HG03064 (cell line): Measurements from ENCODE around the gene OAT.
"Not testable (repeated sequence)": the region's sequence is repeated elsewhere in the genome, so short reads cannot be mapped to it uniquely, and the experiment has no call there.

Experiments used
- ATAC-seq: cut with Tn5 transposase; IDR thresholded peaks from one replicate; pipeline ENCODE4 v1.9.1; 2021; ENCODE audit warnings: low read depth; ENCODE audit not compliant: unreplicated experiment

Gene OAT

DNA sequence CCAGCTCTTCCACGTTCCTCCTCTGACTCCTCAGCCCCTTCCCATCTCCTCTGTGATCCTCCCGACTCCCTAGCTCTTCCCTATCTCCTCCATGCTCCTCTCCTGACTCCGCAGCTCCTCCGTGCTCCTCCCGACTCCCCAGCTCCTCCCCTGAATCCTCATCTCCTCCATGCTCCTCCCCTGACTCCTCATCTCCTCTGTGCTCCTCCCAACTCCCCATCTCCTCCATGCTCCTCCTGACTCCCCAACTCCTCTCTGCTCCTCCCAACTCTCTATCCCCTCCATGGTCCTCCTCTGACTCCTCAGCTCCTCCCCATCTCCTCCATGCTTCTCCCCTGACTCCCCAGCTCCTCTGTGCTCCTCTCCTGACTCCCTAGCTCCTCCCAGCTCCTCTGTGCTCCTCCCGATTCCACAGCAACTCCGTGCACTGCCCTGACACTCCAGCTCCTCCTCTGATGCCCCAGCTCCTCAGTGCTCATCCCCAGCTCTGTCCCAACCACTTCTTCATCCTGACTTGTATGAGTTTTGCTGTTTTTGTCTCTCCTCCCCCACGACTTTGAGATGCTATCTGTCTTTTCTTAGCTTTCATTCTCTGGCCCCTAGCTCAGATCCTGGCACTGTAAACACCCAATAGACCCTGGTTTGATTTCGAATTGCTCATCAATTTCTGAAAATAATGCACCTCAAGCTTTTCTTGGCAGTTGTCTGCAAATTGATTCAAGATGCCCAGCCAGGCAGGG lies 38.3 kb downstream of the OAT start:
- ATAC-seq = no peak

DNA sequence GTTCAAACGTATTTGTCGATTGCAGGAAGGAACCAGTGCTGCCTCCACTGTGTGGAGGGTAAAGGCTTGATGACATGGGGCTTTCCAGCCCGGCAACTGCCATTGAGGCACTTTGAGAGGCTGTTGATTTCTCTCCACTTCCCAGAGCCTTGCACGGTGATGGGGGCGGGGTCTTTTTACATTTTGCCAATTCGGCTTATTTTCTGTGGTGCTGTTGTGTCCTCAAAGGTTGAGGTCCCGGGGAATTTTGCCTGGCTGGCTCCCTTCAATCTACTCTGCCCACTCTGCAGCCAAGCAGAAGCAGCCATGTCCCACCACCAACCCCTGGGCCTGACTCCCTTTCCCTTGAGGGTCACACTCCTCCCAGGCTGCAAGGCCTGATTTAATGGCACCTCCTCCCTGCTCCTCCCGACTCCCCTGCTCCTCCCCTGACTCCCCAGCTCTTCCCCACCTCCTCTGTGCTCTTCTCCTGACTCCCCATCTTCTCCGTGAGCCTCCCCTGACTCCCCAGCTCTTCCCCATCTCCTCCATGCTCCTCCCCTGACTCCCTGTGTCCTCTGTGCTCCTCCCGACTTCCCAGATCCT lies 39.0 kb downstream of the OAT start:
- ATAC-seq = no peak

DNA sequence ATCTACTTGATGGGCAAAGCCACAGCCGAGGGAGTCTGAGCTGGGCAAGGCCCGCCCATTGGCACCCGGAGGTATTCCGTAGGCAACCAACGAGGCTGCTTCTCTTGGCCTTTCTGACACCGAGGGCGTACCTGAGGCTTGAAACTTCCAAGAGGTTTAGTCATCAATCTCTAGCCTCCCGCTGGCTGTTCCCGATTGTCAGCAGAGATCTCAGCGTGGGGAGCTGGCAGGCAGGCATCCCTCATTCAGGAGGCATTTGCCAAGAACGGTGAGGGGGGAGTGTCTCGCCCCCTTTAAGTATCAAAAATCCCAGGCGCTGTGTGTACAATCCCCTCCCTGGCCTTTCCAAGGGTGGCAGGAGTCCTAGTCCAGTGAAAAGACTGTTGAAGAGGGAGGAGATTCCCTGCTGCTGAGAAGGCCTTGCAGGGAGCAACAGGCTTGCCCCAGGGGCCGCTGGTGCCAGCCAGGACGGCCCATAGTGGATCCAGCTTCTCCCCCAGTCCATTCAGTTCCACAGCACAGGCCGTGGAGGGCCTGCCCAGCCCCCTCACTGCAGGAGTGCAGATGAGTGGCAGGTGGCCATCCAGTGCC lies 39.7 kb downstream of the OAT start:
- no peak for ATAC-seq

DNA sequence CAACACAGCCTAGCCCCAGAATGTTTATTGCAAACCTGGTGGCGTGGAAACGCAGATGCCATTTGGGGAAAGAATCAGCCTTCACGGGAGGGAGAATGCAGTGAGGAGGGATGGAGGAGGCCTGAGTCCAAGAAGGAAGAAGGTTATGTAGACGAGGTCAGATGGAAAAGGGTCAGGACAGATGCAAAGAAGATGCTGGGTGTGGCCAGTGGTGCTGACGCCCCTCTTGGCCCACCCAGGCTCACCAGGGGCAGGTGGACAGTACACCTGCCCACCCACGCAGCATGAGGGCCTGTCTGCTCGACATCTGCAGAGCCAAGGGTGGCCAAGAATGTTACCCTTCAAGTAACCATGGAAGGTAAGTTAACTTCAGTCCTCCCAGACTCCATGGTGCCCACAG lies 40.5 kb downstream of the OAT start:
- ATAC-seq = no peak

- no peak for ATAC-seq
These were observed 41.6 kb downstream of the OAT start for GRCh38 chr10:124377101-124377500.

DNA sequence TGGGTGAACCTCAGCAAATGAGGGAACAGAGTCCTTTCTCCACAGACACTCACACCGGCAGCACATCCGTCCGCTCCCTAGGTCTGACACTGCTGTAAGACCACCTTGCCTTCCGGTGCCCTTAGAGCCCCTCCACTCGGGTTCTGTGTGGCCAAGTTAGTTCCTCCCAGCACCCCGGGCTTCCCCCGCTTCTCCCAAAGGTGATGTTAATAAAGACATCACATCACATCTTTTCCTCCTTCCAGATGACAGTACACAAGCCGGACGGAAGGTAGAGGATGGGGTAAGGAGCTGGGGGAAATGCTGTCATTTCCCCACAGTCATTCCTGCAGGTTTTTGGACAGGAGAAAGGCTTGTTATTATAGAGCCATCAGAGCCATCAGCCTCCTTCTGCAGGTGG lies 42.3 kb downstream of the OAT start:
- ATAC-seq = no peak

GRCh38 chr10:124375691-124376090 lies 43.0 kb downstream of the OAT start:
- no peak for ATAC-seq

DNA sequence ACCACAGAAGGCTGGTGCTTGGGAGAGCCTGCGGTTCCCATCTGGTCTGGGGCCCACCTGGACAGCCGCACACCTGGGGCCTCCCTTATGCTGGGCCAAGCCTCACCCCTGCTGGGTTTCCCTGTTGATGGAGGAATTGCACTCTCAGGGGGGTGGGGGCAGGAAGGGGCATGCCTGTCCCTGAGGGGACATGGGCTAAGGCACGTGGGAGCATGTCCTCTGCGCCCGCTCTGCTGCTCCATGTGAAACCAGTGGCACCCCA lies 43.4 kb downstream of the OAT start:
- no peak for ATAC-seq

DNA sequence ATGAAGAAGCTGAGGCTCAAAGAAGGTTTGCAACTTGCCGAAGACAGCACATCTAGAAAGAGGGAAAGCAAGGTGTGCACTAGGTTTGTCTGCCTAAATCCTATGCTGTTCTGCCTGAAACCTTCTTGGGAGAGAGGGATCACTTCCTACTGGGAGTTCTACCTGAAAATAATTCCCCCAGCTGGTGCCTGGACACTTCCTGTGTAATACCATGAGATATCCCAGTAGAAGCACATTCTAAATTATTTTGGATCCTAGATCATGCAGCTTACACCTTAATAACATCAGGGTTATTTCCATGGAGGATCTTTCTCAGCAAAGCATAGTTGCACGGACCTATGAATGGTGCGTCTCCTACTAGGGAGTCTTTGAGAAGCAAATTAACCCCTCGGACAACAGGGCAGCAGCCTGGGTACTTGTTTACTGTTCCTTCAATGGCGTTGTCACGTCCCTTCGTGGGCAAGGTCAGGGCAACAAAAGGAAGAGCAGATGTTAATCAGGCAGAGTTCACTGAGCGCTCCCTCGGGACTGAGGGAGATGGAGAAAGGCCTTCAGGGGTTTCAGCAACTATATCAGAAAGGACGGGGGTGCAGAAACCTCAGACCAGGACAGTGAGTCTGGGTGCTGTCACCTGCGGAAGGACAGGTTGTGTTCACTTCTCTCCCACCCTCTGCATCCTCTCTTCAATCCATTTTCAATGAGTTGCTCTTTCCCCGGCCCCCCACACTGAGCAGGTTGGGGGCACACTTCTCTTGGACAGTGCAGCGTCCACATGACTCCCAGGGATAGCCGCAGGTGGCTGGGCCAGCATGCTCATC lies 44.0 kb downstream of the OAT start:
- no peak for ATAC-seq

- no peak for ATAC-seq
These were observed 45.8 kb downstream of the OAT start for GRCh38 chr10:124372899-124373298.

DNA sequence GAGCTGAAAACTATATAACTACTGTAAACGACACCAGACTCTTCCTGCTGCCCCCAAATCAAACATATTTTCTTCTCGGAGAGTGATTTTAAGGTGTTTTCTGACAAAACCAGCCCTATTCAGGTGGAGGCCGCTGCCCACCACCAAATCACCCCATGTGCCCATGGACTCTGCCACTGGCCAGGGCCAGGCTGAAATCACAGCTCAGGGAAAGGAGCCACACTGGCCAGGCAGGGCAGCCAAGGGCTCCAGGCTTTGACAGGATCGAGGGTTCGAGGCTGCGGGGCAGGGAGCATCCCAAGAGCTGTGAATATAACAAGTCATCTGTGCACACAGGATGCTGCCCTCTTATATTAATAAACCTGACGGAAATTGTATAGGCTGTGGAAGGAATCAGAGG lies 48.3 kb downstream of the OAT start:
- no peak for ATAC-seq

GRCh38 chr10:124369986-124370385 lies 48.7 kb downstream of the OAT start:
- no peak for ATAC-seq

DNA sequence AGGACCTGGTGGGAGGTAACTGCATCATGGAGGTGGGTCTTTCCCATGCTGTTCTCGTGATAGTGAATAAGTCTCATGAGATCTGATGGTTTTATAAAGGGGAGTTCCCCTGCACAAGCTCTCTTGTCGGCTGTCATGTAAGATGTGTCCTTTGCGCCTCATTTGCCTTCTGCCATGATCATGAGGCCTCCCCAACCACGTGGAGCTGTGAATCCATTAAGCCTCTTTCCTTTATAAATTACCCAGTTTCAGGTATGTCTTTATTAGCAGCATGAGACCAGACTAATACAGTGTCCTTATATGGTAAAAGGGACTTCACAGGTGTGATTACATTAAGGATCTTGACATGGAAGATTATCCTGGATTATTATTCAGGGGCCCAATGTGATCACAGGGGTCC lies 49.2 kb downstream of the OAT start:
- ATAC-seq = not testable (repeated sequence)

- ATAC-seq = no peak
These were observed 49.7 kb downstream of the OAT start for GRCh38 chr10:124369066-124369465.

DNA sequence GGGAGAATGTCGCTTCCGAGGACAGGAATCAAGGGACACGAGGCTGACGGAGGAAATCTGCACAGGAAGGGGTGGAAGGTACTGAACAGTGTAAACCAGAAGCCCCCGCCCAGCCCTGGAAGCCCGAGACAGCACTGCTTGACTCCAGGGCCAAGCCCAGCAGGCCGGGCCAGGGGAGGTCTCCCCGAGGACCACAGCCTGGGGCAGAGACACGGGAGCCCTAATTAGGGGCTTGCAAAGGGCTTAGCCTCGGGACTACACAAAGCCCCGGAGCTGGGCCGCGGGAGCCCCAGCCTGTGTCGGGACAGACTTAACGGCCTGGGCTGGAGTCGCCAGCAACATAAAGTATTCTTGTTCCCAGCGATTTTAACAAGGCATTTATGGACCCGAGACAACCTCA lies 50.8 kb downstream of the OAT start:
- ATAC-seq = no peak

GRCh38 chr10:124367414-124367813 lies 51.3 kb downstream of the OAT start:
- no peak for ATAC-seq

GRCh38 chr10:124366825-124367224 lies 51.9 kb downstream of the OAT start:
- no peak for ATAC-seq

DNA sequence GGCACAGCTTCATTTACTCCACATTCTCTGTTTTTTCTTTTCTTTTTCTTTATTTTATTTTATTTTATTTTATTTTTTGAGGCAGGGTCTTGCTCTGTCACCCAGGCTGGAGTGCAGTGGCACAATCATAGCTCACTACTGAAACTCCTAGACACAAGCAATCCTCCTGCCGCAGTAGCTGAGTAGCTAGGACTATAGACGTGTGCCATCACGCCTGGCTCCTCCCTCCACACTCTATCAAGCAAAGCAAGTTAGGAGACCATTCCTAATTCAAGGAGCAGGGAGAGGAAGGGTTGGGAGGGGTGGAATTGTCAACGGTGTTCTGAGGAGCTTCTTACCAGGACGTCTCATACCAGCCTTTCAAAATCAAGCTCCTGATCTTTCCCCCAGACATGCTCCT lies 52.4 kb downstream of the OAT start:
- no peak for ATAC-seq

- ATAC-seq = no peak
These were observed 54.0 kb downstream of the OAT start for GRCh38 chr10:124364674-124365073.

- ATAC-seq = no peak
These were observed 56.2 kb downstream of the OAT start for GRCh38 chr10:124362568-124362967.

DNA sequence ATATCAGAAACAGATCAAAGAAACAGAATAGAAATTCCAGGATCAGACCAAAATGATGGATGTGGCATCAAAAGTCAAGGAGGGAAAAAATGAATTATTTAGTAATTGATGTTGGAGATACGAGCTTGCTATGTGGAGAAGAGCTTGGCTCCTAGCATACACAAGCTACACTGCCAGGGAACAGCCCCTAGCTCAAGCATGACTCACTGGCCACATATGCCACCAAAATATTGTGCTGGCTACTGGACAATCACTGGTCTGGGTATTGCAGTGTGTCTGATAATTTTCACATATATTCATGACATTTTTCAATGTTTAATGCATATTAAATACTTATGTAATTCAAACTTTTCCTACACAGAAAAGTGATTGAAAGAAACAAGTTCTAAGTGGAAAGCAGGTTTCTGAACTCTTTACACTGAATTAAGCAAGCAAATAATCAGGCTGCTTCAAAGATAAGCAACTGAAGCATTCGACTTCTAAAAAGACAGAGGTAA lies 59.3 kb downstream of the OAT start:
- no peak for ATAC-seq

- ATAC-seq = no peak
These were observed 61.2 kb downstream of the OAT start for GRCh38 chr10:124357561-124357885.
